Measurements from ENCODE around the gene RASGRF1. TPM values are rescaled to one million over a fixed set of nuclear protein-coding genes. Genes with fewer than 3 reads are reported as not detected.

Gene RASGRF1
- total and polyA plus RNA-seq, 9 of the 15 experiments (the other 6 are each of a cell fraction or from before 2014, with no cell fraction given): 0.03 to 0.58 (median 0.06) TPM; not detected in 1

GRCh38 chr15:78929536-78930264 is 160.9 kb downstream of the RASGRF1 start:
- ATAC-seq: no peak
- in situ Hi-C loops (cut with MboI): no loop called here
- H3K9ac ChIP-seq (ENCODE audit: insufficient read depth in 1 of 2, low read depth in 2 of 2, low read length in 2 of 2): no peak overlapping the region
- no peak for FAIRE-seq
- BruUV-seq (replicated peaks): no TSS peak
- H3K4me3 ChIP-seq: no peak overlapping the region
- H3K36me3 ChIP-seq (ENCODE audit: control insufficient read depth, insufficient read depth, low read length): peaks cover 85% of the 10 kb centered on the region; the same call in 2 of the 3 replicates
- ChIA-PET POLR2A (interaction anchor here (0.8 to 1.5 kb wide), 3 partner anchors 8 to 15 kb away, joined by 4 to 5 read pairs (median 4); partner anchors contain the start of gene CTSH), CTCF (ENCODE audit: low intra/inter-chr PET ratio) (no interaction called here)
- H3K27me3 ChIP-seq (ENCODE audit: control insufficient read depth in 2 of 2, insufficient read depth in 2 of 2, low read length in 2 of 2): no peaks in the 10 kb centered on the region
- H4K20me1 ChIP-seq (replicated peaks; ENCODE audit: control insufficient read depth, insufficient read depth, low read length): no peaks in the 10 kb centered on the region
- DNase-seq (ENCODE audit: extremely low read depth in 1 of 4, low spot score in 3 of 4): no peak
- H2AFZ ChIP-seq (ENCODE audit: low read depth, low read length): no peak overlapping the region
- no peak overlapping the region for H3K4me2 ChIP-seq (ENCODE audit: insufficient read depth, low read length)
- H3K9me3 ChIP-seq (replicated peaks; ENCODE audit: control insufficient read depth, insufficient read depth, low read depth, low read length): no peaks in the 10 kb centered on the region
- H3K9me1 ChIP-seq (ENCODE audit: control insufficient read depth, insufficient read depth, low read length): no peaks in the 10 kb centered on the region
- H3K27ac ChIP-seq (ENCODE audit: extremely low read depth, low read depth, low read length): no peak overlapping the region; the same call in 2 of the 3 replicates
- intact Hi-C loops (cut with micrococcal nuclease): no loop called here
- no peaks in the 10 kb centered on the region for H3K79me2 ChIP-seq (ENCODE audit: control insufficient read depth, insufficient read depth, low read length)
- 96% methylated on average over 16 of the region's 16 CpGs for WGBS (ENCODE audit: insufficient coverage, low coverage, missing lambda C conversion rate)
- H3K4me1 ChIP-seq (replicated peaks in 1 of 2; ENCODE audit: control insufficient read depth in 2 of 2, insufficient read depth in 2 of 2, low read length in 2 of 2): peaks cover 11 to 32% of the 10 kb centered on the region in 2 experiments
- TF ChIP-seq, protein P1, sequence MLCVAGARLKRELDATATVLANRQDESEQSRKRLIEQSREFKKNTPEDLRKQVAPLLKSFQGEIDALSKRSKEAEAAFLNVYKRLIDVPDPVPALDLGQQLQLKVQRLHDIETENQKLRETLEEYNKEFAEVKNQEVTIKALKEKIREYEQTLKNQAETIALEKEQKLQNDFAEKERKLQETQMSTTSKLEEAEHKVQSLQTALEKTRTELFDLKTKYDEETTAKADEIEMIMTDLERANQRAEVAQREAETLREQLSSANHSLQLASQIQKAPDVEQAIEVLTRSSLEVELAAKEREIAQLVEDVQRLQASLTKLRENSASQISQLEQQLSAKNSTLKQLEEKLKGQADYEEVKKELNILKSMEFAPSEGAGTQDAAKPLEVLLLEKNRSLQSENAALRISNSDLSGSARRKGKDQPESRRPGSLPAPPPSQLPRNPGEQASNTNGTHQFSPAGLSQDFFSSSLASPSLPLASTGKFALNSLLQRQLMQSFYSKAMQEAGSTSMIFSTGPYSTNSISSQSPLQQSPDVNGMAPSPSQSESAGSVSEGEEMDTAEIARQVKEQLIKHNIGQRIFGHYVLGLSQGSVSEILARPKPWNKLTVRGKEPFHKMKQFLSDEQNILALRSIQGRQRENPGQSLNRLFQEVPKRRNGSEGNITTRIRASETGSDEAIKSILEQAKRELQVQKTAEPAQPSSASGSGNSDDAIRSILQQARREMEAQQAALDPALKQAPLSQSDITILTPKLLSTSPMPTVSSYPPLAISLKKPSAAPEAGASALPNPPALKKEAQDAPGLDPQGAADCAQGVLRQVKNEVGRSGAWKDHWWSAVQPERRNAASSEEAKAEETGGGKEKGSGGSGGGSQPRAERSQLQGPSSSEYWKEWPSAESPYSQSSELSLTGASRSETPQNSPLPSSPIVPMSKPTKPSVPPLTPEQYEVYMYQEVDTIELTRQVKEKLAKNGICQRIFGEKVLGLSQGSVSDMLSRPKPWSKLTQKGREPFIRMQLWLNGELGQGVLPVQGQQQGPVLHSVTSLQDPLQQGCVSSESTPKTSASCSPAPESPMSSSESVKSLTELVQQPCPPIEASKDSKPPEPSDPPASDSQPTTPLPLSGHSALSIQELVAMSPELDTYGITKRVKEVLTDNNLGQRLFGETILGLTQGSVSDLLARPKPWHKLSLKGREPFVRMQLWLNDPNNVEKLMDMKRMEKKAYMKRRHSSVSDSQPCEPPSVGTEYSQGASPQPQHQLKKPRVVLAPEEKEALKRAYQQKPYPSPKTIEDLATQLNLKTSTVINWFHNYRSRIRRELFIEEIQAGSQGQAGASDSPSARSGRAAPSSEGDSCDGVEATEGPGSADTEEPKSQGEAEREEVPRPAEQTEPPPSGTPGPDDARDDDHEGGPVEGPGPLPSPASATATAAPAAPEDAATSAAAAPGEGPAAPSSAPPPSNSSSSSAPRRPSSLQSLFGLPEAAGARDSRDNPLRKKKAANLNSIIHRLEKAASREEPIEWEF (CRISPR knock-in tag; IDR thresholded peaks at IDR 0.05): no peak
- TF ChIP-seq MAX (CRISPR knock-in tag; IDR thresholded peaks at IDR 0.05): 0 out of 2 replicates have a peak, but pooled peaks have one; percentile 18
- TF ChIP-seq HOXB6 (CRISPR knock-in tag; IDR thresholded peaks at IDR 0.05; ENCODE audit: borderline replicate concordance): no peak
- TF ChIP-seq CHD1 (IDR thresholded peaks at IDR 0.05; ENCODE audit: low read length): no peak
- TF ChIP-seq, protein P2, sequence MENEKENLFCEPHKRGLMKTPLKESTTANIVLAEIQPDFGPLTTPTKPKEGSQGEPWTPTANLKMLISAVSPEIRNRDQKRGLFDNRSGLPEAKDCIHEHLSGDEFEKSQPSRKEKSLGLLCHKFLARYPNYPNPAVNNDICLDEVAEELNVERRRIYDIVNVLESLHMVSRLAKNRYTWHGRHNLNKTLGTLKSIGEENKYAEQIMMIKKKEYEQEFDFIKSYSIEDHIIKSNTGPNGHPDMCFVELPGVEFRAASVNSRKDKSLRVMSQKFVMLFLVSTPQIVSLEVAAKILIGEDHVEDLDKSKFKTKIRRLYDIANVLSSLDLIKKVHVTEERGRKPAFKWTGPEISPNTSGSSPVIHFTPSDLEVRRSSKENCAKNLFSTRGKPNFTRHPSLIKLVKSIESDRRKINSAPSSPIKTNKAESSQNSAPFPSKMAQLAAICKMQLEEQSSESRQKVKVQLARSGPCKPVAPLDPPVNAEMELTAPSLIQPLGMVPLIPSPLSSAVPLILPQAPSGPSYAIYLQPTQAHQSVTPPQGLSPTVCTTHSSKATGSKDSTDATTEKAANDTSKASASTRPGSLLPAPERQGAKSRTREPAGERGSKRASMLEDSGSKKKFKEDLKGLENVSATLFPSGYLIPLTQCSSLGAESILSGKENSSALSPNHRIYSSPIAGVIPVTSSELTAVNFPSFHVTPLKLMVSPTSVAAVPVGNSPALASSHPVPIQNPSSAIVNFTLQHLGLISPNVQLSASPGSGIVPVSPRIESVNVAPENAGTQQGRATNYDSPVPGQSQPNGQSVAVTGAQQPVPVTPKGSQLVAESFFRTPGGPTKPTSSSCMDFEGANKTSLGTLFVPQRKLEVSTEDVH (IDR thresholded peaks at IDR 0.05; ENCODE audit: low read depth, partially characterized antibody): no peak
- TF ChIP-seq ZNF274 (IDR thresholded peaks at IDR 0.05; ENCODE audit: borderline replicate concordance, low read depth, low read length): no peak
- TF ChIP-seq POLR2G (IDR thresholded peaks at IDR 0.05; ENCODE audit: low read depth, low read length): peak; percentile 65
- no peak for TF ChIP-seq PHF8 (IDR thresholded peaks at IDR 0.05; ENCODE audit: borderline replicate concordance, low read length)
- TF ChIP-seq ATF1 (CRISPR knock-in tag; IDR thresholded peaks at IDR 0.05): no peak
- no peak for TF ChIP-seq ATF1 (tag; IDR thresholded peaks at IDR 0.05)
- TF ChIP-seq ZNF24 (IDR thresholded peaks at IDR 0.05): no peak
